ENCODE data around the gene TMEM164.

Gene TMEM164

GRCh38 chrX:110215411-110215810 is 212.5 kb downstream of the TMEM164 start:
- Histone ChIP-seq H3K9me3 (ENCODE audit: low read length) (no peaks in the 10 kb centered on the region), H3K36me3 (ENCODE audit: insufficient read depth, low read length) (no peaks in the 10 kb centered on the region)

GRCh38 chrX:110216027-110216426 is 213.1 kb downstream of the TMEM164 start:
- no peak overlapping the region for H3K4me3 ChIP-seq (ENCODE audit: low read length)
- H3K27me3 ChIP-seq (ENCODE audit: insufficient read depth, low read length): no peaks in the 10 kb centered on the region
- H3K36me3 ChIP-seq (ENCODE audit: insufficient read depth, low read length): no peaks in the 10 kb centered on the region
- no peaks in the 10 kb centered on the region for H3K9me3 ChIP-seq (ENCODE audit: low read length)
- no peak overlapping the region for H2AFZ ChIP-seq (ENCODE audit: low read depth, low read length)
- H3K4me1 ChIP-seq (ENCODE audit: insufficient read depth, low read length): no peaks in the 10 kb centered on the region

More at GRCh38 chrX:110215411-110215810, 212.5 kb downstream of the TMEM164 start:
- no peaks in the 10 kb centered on the region for H3K4me1 ChIP-seq (ENCODE audit: insufficient read depth, low read length)
- no peak overlapping the region for H3K4me3 ChIP-seq (ENCODE audit: low read length)
- no peaks in the 10 kb centered on the region for H3K27me3 ChIP-seq (ENCODE audit: insufficient read depth, low read length)
- no peak overlapping the region for H2AFZ ChIP-seq (ENCODE audit: low read depth, low read length)

- Histone ChIP-seq H3K4me3 (ENCODE audit: low read length) (no peak overlapping the region), H3K36me3 (ENCODE audit: insufficient read depth, low read length) (no peaks in the 10 kb centered on the region), H3K27me3 (ENCODE audit: insufficient read depth, low read length) (no peaks in the 10 kb centered on the region), H3K9me3 (ENCODE audit: low read length) (no peaks in the 10 kb centered on the region), H2AFZ (ENCODE audit: low read depth, low read length) (no peak overlapping the region), H3K4me1 (ENCODE audit: insufficient read depth, low read length) (no peaks in the 10 kb centered on the region)
These were observed 215.7 kb downstream of the TMEM164 start for GRCh38 chrX:110218591-110218990.

GRCh38 chrX:110219920-110220319 is 217.0 kb downstream of the TMEM164 start:
- H3K36me3 ChIP-seq (ENCODE audit: insufficient read depth, low read length): no peaks in the 10 kb centered on the region
- H3K4me3 ChIP-seq (ENCODE audit: low read length): no peak overlapping the region
- H3K27me3 ChIP-seq (ENCODE audit: insufficient read depth, low read length): no peaks in the 10 kb centered on the region
- H2AFZ ChIP-seq (ENCODE audit: low read depth, low read length): no peak overlapping the region
- H3K9me3 ChIP-seq (ENCODE audit: low read length): no peaks in the 10 kb centered on the region
- H3K4me1 ChIP-seq (ENCODE audit: insufficient read depth, low read length): no peaks in the 10 kb centered on the region

- Histone ChIP-seq H3K27me3 (ENCODE audit: insufficient read depth, low read length) (no peaks in the 10 kb centered on the region), H3K4me1 (ENCODE audit: insufficient read depth, low read length) (no peaks in the 10 kb centered on the region), H3K9me3 (ENCODE audit: low read length) (no peaks in the 10 kb centered on the region), H3K4me3 (ENCODE audit: low read length) (no peak overlapping the region), H3K36me3 (ENCODE audit: insufficient read depth, low read length) (no peaks in the 10 kb centered on the region), H2AFZ (ENCODE audit: low read depth, low read length) (no peak overlapping the region)
These were observed 219.8 kb downstream of the TMEM164 start for GRCh38 chrX:110222497-110223257.

- Histone ChIP-seq H2AFZ (ENCODE audit: low read depth, low read length) (no peak overlapping the region), H3K4me3 (ENCODE audit: low read length) (no peak overlapping the region), H3K9me3 (ENCODE audit: low read length) (no peaks in the 10 kb centered on the region), H3K27me3 (ENCODE audit: insufficient read depth, low read length) (no peaks in the 10 kb centered on the region), H3K4me1 (ENCODE audit: insufficient read depth, low read length) (no peaks in the 10 kb centered on the region), H3K36me3 (ENCODE audit: insufficient read depth, low read length) (no peaks in the 10 kb centered on the region)
These were observed 222.2 kb downstream of the TMEM164 start for GRCh38 chrX:110224926-110225617.

- Histone ChIP-seq H3K4me1 (ENCODE audit: insufficient read depth, low read length) (no peaks in the 10 kb centered on the region), H3K36me3 (ENCODE audit: insufficient read depth, low read length) (no peaks in the 10 kb centered on the region), H3K27me3 (ENCODE audit: insufficient read depth, low read length) (no peaks in the 10 kb centered on the region), H3K4me3 (ENCODE audit: low read length) (no peak overlapping the region), H3K9me3 (ENCODE audit: low read length) (no peaks in the 10 kb centered on the region), H2AFZ (ENCODE audit: low read depth, low read length) (no peak overlapping the region)
These were observed 224.0 kb downstream of the TMEM164 start for GRCh38 chrX:110226931-110227330.
